ENCODE data around the gene INPP5J. TPM values are rescaled to one million over a fixed set of nuclear protein-coding genes. Genes with fewer than 3 reads are reported as not detected.

INPP5J gene
- total and polyA plus RNA-seq, 2 experiments from 2014 or later: 3.4 to 5.6 TPM

GRCh38 chr22:31136711-31137110 lies 13.9 kb downstream of the INPP5J start:
- WGBS (ENCODE audit: low lambda C conversion rate, missing lambda C conversion rate): 96% methylated on average over 16 of the region's 16 CpGs
- H3K27me3 ChIP-seq: peaks cover 14% of the 10 kb centered on the region
- H3K36me3 ChIP-seq (replicated peaks; ENCODE audit: insufficient read depth, low read depth): no peaks in the 10 kb centered on the region
- H3K4me3 ChIP-seq: no peak overlapping the region
- H3K4me1 ChIP-seq (ENCODE audit: insufficient read depth): no peaks in the 10 kb centered on the region
- H4K20me1 ChIP-seq (ENCODE audit: insufficient read depth, poor library complexity, severe bottlenecking): no peaks in the 10 kb centered on the region
- no peak for DNase-seq (ENCODE audit: low spot score)
- H3K79me2 ChIP-seq: no peaks in the 10 kb centered on the region
- no peaks in the 10 kb centered on the region for H3K9me3 ChIP-seq (ENCODE audit: low read depth)
- no peaks in the 10 kb centered on the region for H3K9me2 ChIP-seq (replicated peaks; ENCODE audit: insufficient read depth)
- H2AFZ ChIP-seq: no peak overlapping the region
- no peak overlapping the region for H3K4me2 ChIP-seq
- TF ChIP-seq EZH2 (IDR thresholded peaks at IDR 0.05; ENCODE audit: borderline replicate concordance): no peak
- TF ChIP-seq EZH2phosphoT487 (IDR thresholded peaks at IDR 0.05; ENCODE audit: low read depth, severe bottlenecking, unreplicated experiment): no peak
- no peak for TF ChIP-seq CTCF (IDR thresholded peaks at IDR 0.05; ENCODE audit: poor library complexity)
- H3K27ac ChIP-seq: no peak overlapping the region

DNA sequence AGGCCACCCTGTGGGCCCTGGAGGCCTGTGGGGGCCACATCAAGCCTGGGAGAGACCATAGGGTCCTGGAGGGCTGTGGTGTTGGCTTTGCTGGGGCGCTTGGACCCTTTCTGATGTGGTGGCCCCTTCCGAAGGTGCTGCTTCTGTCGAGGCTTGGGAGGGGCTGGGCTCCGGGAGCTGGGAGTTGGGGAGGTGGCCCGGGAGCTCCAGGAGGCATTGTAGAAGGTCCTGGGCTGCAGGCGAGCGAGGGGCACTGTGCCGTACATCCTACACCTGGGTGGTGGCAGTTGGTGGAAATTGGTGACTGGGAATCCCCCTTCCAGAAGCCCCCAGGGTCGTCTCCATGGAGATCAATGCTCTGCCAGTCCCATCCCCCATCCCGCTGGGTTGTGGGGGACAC lies 15.0 kb downstream of the INPP5J start:
- Histone ChIP-seq H4K20me1 (ENCODE audit: insufficient read depth, poor library complexity, severe bottlenecking) (no peaks in the 10 kb centered on the region), H3K27ac (no peak overlapping the region), H2AFZ (no peak overlapping the region), H3K36me3 (replicated peaks; ENCODE audit: insufficient read depth, low read depth) (no peaks in the 10 kb centered on the region), H3K4me3 (no peak overlapping the region), H3K9me3 (ENCODE audit: low read depth) (no peaks in the 10 kb centered on the region), H3K79me2 (no peaks in the 10 kb centered on the region), H3K27me3 (peaks cover 14% of the 10 kb centered on the region), H3K4me1 (ENCODE audit: insufficient read depth) (no peaks in the 10 kb centered on the region), H3K4me2 (no peak overlapping the region), H3K9me2 (replicated peaks; ENCODE audit: insufficient read depth) (no peaks in the 10 kb centered on the region)
- no peak for TF ChIP-seq EZH2 (IDR thresholded peaks at IDR 0.05; ENCODE audit: borderline replicate concordance)
- TF ChIP-seq EZH2phosphoT487 (IDR thresholded peaks at IDR 0.05; ENCODE audit: low read depth, severe bottlenecking, unreplicated experiment): no peak
- no peak for TF ChIP-seq CTCF (IDR thresholded peaks at IDR 0.05; ENCODE audit: poor library complexity)
- 82% methylated on average over 9 of the region's 10 CpGs for WGBS (ENCODE audit: low lambda C conversion rate, missing lambda C conversion rate)
- no peak for DNase-seq (ENCODE audit: low spot score)

DNA sequence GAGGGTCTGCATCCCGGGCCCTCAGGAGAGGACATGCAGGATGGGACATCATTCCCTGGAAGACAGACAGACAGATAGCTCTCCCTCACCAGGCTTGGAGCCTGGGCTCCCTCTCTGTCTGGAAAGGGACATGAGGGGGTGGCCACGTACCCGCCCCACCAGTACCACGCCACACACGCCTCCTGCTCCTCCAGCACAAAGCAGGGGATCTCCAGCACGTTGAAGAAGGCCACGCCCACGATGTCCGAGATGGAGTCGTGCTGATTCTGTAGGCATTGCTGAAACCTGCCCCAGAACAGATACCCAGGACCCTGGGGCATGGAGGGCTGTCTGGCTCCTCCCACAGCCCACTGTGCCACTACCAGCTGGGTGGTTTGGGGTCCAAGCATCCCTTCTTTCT lies 15.4 kb downstream of the INPP5J start:
- WGBS (ENCODE audit: low lambda C conversion rate, missing lambda C conversion rate): 89% methylated on average over 10 of the region's 10 CpGs
- Histone ChIP-seq H3K27me3 (peaks cover 14% of the 10 kb centered on the region), H3K9me2 (replicated peaks; ENCODE audit: insufficient read depth) (no peaks in the 10 kb centered on the region), H3K4me1 (ENCODE audit: insufficient read depth) (no peaks in the 10 kb centered on the region), H3K27ac (no peak overlapping the region), H2AFZ (no peak overlapping the region), H3K36me3 (replicated peaks; ENCODE audit: insufficient read depth, low read depth) (no peaks in the 10 kb centered on the region), H4K20me1 (ENCODE audit: insufficient read depth, poor library complexity, severe bottlenecking) (no peaks in the 10 kb centered on the region), H3K9me3 (ENCODE audit: low read depth) (no peaks in the 10 kb centered on the region), H3K4me3 (no peak overlapping the region), H3K79me2 (no peaks in the 10 kb centered on the region), H3K4me2 (no peak overlapping the region)
- DNase-seq (ENCODE audit: low spot score): no peak
- no peak for TF ChIP-seq CTCF (IDR thresholded peaks at IDR 0.05; ENCODE audit: poor library complexity)
- TF ChIP-seq EZH2phosphoT487 (IDR thresholded peaks at IDR 0.05; ENCODE audit: low read depth, severe bottlenecking, unreplicated experiment): no peak
- TF ChIP-seq EZH2 (IDR thresholded peaks at IDR 0.05; ENCODE audit: borderline replicate concordance): no peak

GRCh38 chr22:31139066-31139465 lies 16.3 kb downstream of the INPP5J start:
- Histone ChIP-seq H3K9me3 (ENCODE audit: low read depth) (no peaks in the 10 kb centered on the region), H4K20me1 (ENCODE audit: insufficient read depth, poor library complexity, severe bottlenecking) (no peaks in the 10 kb centered on the region), H2AFZ (no peak overlapping the region), H3K27me3 (peaks cover 14% of the 10 kb centered on the region), H3K79me2 (no peaks in the 10 kb centered on the region), H3K4me2 (no peak overlapping the region), H3K27ac (no peak overlapping the region), H3K9me2 (replicated peaks; ENCODE audit: insufficient read depth) (no peaks in the 10 kb centered on the region), H3K4me3 (no peak overlapping the region), H3K36me3 (replicated peaks; ENCODE audit: insufficient read depth, low read depth) (no peaks in the 10 kb centered on the region), H3K4me1 (ENCODE audit: insufficient read depth) (no peaks in the 10 kb centered on the region)
- no peak for DNase-seq (ENCODE audit: low spot score)
- TF ChIP-seq CTCF (IDR thresholded peaks at IDR 0.05; ENCODE audit: poor library complexity) (no peak), EZH2 (IDR thresholded peaks at IDR 0.05; ENCODE audit: borderline replicate concordance) (no peak), EZH2phosphoT487 (IDR thresholded peaks at IDR 0.05; ENCODE audit: low read depth, severe bottlenecking, unreplicated experiment) (no peak)
- 93% methylated on average over 3 of the region's 3 CpGs for WGBS (ENCODE audit: low lambda C conversion rate, missing lambda C conversion rate)

Measured in hepatocyte (in vitro differentiated cells).